GM19372 (cell line): Measurements from ENCODE around the gene GDF11.

Source experiments
- ATAC-seq: cut with Tn5 transposase; IDR thresholded peaks from one replicate; pipeline ENCODE4 v1.9.1; 2021; ENCODE audit warnings: mild to moderate bottlenecking, low read depth, moderate library complexity; ENCODE audit not compliant: unreplicated experiment

Gene GDF11

GRCh38 chr12:55771736-55772135 is 28.8 kb downstream of the GDF11 start:
- ATAC-seq: no peak

DNA sequence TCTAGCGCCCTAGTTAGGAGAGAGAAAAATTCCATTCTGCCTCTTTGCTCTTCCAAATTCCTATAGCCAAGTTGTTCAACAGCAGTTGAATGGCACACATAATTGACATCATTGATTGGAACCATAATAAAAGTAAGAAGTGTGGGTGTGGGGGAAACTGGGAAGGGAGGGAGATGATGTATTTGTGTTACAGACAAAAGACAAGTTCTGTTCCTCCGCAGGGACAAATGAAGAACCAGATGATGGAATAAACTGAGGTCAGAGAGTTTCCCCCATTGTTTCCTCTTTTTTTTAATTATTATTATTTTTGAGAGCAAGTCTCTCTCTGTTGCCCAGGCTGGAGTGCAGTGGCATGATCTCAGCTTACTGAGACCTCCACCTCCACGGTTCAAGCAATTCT is 34.9 kb downstream of the GDF11 start:
- ATAC-seq: no peak

- ATAC-seq: no peak
Observed at GRCh38 chr12:55780685-55781084, 37.8 kb downstream of the GDF11 start.

- no peak for ATAC-seq
Observed at GRCh38 chr12:55788546-55788945, 45.6 kb downstream of the GDF11 start.

GRCh38 chr12:55789171-55789570 is 46.2 kb downstream of the GDF11 start:
- ATAC-seq: no peak

GRCh38 chr12:55789893-55790292 is 47.0 kb downstream of the GDF11 start:
- no peak for ATAC-seq

GRCh38 chr12:55795950-55796349 is 53.0 kb downstream of the GDF11 start:
- ATAC-seq: no peak

- no peak for ATAC-seq
Observed at GRCh38 chr12:55797068-55797467, 54.1 kb downstream of the GDF11 start.

GRCh38 chr12:55797550-55797949 is 54.6 kb downstream of the GDF11 start:
- no peak for ATAC-seq
